DMS79 treated with DMSO at 0.1 percent for 48 hours (cell line): ENCODE measurements around the gene KCTD7.
"Not testable (repeated sequence)": the region's sequence is repeated elsewhere in the genome, so short reads cannot be mapped to it uniquely, and the experiment has no call there.

Experiments
- DNase-seq: peaks from one replicate; lab custom pipeline; 2025; lab: John Stamatoyannopoulos, UW

KCTD7 gene

DNA sequence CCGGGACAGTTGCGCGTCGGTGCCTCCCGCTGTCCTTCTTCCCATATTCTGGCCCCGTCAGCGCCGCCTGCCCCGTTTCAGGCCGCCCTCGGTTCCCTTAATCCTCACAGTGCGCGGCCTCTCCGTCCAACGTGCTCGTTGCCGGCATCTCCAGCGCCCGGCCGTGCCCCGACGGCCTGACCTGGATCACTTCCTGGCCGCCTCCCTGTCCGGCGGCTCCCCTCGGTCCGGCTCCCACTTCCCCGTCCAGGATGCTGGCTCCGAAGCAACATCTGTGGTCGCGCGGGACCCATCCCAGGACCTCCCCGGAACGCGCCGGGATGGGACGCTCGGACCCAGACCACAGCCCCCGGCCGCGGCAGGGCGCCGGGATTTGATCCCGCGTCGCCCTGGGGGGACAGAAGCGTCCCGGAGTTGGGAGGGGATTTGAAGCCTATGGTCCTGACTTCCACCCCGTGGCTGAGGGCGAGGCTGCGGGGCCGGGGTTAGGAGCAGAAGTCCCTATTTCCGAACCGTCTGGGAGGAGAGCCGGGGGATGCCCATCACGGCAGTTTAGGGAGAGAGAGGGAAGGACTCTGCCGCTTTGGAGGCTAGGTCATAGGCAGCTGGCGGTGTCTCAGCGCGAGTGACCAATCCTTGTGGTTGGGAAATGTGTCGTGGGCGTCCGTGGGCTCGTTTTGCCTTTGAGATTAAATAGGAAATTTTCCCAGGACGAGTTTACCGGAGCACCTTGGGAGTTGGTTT, 53.8 kb downstream of the KCTD7 start:
- no peak for DNase-seq

DNA sequence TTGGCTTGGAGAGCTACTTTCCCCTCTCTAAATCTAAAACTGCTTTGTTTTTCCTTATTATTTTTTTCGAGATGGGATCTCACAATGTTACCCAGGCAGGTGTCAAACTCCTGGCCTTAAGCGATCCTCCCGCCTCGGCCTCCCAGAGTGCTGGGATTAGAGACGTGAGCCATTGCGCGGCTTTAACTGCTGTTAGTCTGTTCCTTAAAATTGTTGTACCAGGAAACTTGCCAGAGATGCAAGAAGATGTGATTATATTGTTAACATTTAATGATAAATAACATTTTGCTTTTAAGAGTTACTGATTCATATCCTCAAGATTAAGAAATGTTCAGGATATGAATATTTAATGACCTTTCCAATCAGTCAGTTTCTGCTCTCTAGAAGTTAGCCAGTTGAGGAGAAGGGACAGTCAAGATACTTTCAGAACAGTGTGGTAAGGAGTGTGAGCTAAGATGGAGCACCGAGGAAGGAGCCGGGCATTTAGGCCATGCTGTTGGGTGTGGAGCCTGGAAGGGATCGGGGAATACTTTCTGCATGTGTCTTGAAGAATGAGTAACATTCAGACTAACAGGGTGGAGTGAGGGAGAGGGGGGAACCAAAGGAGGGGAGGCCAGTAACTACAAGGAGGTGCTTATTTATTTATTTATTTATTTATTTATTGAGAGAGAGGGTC, 54.6 kb downstream of the KCTD7 start:
- DNase-seq, result not testable (repeated sequence)

DNA sequence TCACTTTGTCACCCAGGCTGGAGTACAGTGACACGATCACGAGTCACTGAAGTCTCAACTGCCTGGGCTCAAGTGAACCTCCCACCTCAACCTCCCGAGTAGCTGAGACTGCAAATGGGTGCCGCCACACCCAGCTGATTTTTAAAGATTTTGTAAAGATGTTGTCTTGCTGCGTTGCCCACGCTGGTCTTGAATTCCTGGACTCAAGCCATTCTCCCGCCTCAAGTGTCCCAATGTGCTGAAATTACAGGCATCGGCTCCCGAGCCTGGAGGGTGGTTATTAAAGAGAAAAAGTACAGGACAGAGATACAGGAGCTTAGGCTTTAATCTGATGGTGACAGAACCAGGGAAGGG, 55.1 kb downstream of the KCTD7 start:
- no peak for DNase-seq

DNA sequence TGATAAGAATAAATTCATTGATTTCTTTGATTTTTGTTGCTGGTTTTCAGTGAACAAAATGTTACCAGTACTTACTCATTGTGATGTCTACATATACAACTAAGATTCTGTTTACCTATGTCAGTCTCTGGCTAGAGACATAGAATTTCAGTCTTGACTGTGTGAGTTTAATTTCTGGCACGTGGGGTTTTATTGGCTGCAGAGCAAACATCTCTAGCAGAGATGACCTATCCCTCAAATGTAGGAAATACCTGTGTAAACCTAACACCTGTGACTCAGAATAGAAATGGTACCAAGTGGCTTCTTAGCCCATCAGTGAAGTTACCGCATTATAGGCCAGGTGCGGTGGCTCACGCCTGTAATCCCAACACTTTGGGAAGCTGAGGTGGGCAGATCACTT, 57.0 kb downstream of the KCTD7 start:
- DNase-seq, result not testable (repeated sequence)

DNA sequence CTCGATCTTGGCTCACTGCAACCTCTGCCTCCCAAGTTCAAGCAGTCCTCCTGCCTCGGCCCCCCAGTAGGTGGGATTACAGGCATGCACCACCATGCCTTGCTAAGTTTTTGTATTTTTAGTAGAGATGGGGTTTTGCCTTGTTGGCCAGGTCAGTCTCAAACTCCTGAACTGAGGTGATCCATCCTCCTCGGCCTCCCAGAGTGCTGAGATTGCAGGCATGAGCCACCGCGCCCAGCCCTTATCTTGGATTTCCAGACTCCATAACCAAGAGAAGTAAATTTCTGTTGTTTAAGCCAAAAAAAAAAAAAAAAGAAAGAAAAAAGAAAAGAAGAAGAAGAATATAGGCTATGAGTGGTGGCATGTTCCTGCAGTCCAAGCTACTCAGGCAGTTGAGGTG, 58.5 kb downstream of the KCTD7 start:
- no peak for DNase-seq

DNA sequence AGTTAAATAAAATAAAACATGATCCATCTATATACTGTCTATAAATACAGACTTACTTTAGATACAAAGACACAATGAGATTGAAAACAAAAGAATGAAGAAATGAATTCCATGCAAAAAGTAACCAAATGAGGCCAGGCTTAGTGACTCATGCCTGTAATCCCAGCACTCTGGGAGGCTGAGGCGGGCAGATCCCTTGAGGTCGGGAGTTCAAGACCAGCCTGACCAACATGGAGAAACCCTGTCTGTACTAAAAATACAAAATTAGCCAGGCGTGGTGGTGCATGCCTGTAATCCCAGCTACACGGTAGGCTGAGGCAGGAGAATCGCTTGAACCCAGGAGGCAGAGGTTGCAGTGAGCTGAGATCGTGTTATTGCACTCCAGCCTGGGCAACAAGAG, 59.0 kb downstream of the KCTD7 start:
- not testable (repeated sequence) for DNase-seq

DNA sequence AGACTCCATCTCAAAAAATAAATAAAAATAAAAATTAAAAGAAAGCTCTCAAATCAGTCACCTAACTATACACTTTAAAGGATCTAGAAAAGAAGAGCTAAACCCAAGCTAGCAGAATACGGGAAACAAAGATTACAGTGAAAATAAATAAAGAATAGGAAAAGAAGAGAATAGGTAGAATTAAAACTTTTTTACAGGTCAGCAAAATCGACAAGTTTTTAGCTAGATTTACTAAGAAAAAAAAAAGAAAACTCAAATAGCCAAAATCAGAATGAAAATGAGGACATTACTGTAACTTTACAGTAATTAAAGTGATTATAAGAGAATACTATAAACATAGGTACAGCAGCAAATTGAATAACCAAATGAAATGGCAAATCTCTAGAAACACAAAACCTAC, 60.4 kb downstream of the KCTD7 start:
- no peak for DNase-seq

DNA sequence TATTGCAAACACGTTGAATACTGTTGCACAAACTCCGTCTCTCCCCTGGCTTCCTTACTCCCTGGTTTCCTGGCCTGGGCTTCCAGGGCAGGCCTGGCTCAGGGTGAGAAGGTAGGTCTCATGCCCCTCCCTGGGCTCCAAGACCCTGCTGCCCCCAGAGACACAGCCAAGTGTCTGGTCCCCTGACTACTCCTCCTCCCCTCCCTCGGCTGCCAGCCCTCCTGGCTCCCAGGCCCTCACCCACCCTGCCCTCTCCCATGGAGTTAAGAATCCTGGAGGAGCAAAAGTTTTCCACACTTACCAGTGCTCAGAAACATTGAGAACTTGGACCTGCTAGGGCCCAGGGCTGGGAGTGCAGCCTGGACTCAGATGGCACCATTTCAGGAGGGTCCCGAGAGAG, 64.7 kb downstream of the KCTD7 start:
- no peak for DNase-seq
